GM19240 (cell line): ENCODE data around the gene NEURL1B.

ENCODE experiments used
- DNase-seq: peaks from one replicate; pipeline ENCODE4 v3.0.0; 2011; ENCODE audit warnings: low spot score; ENCODE audit not compliant: insufficient read length

NEURL1B gene

DNA sequence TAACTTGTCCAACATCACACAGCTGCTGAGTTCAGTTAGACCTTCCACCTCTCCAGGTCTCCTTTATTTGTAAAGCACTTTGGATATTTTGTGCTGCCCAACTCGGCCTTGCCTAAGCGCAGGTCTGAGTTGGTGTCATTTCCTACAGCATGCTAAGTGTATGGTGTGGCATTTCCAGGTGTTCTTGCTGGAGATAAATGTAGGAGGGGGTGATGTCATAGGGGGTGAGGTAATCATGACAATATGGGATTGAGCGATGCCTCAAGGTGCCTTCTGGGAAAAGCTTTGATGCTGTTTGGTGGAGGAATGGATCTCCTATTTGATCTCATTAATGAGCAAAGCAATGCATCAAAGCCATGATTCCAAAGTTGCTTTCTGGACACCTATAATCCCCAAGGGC, 32.3 kb upstream of the NEURL1B start:
- no peak for DNase-seq

DNA sequence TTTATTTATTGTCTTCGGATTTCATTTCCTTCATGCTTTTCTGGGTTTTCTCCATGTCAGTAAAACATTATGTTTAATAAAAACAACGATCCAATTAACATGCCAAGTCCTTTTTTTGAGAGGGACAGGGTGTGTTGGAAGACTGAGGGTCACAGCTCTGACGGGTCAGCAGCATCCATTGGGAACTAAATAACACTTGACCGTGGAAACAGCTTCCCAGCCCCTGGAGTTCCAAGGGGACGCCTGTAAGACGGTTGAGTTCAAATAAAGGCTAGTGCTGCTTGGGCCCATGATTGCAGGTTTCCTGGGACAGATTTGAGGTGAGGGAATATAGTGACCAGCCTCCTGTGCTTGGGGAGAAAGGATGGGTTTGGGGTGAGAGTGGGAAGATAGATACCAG, 30.4 kb upstream of the NEURL1B start:
- DNase-seq, result no peak

DNA sequence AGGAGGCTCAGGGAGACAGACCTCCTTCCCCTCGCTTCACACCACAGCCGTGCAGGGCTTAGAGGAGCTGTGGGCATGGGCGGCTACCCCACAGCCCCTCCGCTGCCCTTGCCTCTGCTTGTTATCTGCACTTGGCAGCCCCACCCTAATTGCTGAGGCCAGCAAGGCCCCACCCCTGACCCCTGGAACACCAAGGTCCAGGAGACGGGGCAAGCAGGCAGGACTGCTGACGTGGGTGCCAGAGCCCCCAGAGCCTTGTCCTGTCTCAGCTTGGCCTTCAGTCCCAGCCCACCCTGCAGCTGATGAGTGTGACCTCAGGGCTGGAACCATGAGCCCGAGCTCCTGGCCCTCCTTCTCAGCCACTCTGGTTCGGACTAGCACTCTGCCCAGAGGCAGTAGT, 29.1 kb upstream of the NEURL1B start:
- no peak for DNase-seq

DNA sequence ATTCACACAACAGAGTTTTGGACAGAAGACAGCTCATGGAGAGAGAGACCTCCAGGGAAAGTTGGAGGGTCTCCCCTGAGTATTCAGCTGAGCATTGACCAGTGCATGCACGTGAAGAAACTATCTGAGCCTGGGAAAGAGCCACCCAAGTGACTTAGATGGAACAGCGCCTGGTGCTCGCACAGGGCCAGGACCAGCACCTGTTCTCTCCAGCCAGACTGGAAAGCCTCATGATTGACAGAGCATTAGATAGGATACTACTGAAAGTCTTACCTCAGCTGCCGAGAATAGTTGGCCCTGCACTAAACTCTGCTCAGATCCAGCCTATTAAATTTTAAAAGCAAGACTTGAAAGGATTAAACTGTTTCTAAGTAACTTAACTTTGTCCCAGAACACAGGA, 28.3 kb upstream of the NEURL1B start:
- no peak for DNase-seq

DNA sequence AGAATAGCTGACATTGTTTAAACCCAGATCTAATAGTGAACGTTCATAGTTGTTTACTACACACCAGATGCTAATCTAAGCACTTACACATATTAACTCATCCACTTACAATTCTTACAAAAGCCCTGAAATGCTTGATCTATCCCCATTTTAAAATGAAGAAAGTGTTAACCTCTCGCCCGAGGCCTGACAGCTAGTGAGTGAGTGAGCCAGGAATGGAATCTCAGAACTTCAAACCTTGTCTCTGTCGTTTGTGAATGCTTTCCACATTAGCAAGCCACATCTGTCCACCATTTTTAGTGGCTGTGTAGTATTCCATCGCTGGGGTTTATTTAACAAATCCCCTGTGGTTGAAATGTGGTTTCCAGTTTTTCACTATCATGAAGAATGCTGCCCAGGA, 24.9 kb upstream of the NEURL1B start:
- DNase-seq, result no peak

DNA sequence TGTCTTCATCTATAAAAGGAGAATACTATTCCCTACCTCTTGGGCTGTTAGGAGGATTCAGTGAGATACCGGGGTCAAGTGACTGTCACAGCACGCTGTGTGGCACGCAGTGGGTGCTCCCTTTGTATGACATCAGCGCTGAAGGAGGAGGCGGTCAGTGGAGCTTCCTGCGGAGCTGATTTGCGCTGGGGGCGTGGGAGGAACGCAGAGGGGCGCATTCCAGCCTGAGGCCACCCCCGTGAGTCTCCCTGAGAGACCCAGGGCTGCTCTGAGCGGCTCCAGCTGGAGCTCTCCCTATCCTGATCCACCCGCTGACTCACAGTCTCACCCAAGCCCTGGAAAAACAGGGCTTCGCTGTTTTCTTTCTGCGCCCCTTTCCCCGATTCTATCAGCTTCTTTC, 24.3 kb upstream of the NEURL1B start:
- no peak for DNase-seq

DNA sequence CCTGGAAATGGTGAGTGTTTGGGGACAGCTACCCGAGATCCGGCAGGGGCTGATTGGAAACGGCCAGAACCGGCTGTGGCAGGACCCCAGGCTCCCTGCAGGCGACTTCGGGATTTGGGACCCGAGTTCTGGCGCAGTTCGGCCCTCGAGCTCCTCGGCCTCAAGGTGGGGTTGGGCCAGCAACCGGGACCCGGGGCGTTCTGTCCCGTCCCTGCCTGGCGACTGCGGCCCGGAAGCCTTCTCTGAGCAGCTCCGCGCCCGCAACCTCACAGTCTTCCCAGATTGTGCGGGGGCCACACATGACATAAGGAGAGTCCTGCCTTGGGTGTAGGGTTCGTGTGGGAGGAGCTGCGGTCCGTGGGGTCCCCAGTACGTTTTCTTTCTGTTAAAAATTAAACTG, 23.2 kb upstream of the NEURL1B start:
- DNase-seq, result no peak

DNA sequence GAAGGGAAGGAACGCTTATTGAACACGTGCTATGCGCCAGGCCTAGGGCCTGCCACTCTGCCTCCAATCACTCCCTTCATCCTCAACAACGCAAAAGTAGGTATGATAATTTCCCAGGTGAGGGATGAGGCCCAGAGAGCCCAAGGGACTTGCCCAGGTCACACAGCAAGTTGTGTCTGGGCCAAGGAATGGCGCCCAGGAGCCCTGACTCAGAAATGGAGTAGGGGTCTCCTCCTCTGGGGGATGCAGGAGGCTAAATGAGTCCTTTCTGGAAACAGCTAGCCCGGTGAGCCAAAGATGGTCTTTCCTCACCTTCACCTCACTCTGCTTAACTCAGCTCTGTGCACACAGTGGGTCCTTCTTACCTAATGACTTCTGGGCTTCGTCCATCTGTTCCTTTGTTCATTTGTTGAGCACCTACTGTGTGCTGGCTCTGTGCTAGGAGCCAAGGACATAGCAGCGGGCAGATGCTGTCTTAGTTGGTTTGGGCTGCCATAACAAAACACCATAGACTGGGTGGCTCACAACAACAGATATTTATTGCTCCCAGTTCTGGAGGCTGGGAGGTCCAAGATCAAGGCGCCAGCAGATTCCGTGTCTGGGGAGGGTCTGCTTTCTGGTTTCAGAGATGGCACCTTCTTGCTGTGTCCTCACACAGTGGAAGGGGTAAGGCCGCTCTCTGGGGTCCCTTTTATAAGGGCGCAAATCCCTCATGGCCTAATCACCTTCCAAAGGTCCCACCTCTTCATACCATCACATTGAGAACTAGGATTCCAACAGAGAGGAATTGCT, 22.3 kb upstream of the NEURL1B start:
- no peak for DNase-seq

DNA sequence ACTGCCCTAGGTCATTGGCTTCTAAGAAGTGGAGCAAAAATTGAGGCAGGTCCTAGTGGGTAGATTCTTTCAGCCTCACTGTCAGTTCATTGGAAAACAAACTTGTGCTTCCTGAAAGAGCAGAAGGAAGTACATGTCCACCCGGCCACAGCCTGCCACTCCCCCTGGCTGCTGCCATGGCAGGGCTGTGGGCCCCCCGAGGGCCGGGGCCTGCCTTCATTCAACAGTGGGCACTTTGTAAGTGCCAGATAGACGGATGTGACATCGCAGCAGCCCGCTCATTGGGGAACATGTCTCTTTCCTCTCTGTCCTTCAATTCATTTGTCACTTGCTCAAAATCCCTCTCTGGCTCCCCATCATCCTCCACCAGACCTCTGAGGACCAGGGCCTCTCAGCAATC, 20.6 kb upstream of the NEURL1B start:
- DNase-seq, result no peak

DNA sequence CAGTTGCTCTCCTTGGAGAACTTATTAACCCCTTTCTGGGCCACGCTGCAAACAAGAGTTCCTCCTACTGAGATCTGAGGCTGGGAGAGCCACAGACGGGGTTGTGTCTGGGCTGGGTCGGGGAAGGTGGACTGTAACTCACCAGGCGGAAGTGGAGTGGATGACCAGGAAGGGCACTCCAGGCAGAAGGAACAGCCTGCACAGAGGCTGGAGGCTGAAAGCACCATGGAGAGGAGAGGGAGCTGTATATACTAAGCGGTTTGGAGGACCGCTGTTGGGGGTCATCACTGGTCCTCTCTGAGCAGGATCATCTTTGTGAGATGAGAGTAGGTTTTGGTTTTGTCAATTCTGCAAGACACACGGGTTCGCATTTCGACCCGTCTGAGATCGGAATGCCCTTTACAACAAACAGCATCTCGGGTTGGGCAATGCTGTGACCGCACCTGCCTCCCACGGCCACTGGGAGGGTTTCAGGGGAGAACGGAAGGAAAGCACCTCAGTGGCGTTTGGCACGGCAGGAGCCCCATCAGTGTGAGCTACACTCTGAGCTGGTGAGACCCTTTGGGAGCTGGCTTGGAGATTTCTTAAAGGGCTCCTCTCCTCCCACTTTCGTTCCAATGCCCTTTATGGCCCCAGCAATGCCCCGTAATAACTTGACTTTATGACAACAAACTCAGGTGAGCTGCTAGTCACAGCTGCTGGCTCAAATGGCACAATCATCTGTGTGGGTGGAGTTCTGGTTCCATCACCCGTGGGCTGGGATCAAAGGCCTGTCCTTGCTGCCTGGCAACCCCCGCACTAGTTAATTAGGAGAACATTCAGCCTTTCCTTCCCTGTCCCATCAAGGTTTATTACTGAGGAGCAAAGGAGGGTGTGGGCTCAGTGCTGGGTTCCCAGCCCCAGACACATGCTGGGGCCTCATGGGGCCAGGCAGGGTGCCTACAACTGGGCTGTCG, 18.7 kb upstream of the NEURL1B start:
- DNase-seq, result no peak

DNA sequence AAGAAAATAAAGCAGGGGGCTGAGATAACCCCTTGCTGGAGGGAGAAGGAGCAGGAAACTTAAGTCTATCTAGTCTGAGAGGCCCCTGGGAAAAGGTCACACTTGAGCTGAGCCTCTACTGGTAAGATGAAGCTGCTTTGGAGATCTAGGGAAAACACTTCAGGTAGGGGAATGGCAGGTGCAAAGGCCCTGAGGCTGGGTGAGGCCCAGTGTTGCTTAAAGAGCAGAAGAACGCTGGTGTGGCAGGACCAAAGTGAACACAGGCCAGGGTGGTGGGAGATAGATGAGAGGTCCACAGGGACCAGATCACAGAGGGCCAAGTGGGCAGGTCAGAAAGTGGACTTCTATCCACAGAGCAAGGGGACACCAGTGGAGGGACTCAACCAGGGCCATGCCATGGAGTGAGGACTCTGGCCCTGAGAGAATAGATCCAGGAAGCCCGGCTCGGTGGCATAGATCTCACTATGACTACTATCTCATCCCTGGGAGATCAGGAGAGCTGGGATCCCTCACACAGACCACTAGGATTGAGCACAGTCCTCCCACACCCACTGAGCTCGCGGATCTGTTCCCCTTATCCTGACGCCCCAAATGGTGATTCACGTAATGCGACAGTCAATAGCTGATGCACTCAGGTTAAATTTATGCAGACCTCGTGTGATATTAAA, 17.6 kb upstream of the NEURL1B start:
- DNase-seq, result no peak

DNA sequence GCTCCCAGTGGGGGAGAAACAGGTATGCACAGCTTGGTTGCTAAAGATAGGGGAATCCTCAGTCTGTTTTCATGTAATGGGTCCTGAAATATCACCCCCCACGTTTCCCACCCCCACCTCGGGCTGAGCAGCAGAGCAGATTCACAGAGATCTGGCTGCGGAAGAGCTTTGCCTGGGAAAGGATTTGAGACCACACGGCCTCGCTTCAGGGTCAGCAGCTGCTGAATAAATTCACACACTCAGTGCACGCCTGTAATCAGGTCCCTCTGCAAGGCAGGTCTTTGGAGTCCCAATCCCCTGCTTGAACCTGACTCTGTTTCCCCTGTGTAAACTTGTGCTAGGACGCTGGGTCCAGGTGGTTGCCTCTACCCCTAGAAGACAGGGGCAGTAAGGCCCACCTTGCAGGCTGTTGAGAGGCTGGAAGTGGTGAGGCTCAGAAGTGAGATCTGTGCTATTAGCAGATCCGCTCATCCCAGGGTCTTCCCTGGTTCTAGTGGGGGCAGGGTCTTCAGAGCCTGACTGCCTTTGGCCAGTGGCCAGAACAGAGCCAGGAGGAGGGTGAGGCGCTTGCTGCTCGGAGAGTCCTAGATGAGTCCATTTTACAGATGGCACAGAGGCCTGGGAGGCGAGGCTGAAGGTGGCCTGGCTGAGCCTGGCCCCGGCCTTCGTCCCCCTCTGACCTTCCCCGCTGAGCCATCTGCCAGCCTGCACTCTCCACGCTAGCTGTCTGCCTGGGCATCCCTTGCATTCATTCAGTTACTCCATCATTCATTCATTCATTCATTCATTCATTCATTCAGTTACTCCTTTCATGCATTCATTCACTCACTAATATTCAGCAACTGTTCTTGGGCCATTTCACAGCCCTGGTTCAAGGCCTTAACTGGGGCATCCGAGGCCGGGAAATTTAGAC, 16.7 kb upstream of the NEURL1B start:
- no peak for DNase-seq

DNA sequence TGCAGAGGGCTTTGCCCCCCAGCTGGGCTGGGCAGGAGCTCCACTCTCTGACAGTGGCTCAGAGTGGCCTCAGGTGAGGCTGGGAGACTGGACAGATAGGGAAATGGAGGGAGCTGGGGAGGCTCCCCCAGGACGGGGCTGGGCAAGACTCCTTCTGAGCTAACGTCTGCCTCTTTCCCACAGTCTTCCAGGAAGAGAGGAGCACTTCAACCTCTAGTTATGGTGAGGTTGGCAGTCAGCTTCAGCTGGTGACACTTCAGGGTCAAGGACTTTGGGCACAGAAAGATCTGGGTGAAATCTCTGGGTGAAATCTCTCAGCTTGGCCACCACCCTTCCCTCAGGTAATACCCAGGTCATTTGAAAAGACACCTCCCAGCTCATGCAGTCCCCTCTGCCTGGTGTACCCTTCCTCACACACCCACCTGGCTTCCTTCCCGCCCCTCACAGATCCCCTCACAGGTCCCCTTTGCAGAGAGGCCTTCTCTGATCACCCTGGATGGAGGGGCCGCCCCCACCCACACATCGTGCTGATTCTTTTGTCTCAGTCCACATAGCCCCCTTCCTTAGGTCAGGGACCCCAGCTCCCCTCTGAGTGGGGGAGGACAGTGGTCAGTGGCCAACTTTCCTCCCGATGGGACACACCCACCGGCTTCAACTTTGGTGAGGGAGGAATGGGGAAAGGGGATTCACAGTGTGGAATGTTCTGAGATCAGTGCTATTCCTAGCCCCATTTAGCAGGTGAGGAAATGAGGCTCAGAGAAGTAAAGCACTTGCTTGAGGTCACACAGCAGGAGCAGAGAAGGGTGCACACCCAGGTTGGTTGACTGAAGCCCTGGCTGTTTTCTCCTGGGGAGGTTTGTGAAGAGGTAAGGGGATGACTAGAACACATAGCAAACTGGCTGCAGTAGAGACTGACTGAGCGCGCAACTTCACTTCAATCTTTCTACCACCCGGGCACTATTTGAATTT, 15.8 kb upstream of the NEURL1B start:
- no peak for DNase-seq

DNA sequence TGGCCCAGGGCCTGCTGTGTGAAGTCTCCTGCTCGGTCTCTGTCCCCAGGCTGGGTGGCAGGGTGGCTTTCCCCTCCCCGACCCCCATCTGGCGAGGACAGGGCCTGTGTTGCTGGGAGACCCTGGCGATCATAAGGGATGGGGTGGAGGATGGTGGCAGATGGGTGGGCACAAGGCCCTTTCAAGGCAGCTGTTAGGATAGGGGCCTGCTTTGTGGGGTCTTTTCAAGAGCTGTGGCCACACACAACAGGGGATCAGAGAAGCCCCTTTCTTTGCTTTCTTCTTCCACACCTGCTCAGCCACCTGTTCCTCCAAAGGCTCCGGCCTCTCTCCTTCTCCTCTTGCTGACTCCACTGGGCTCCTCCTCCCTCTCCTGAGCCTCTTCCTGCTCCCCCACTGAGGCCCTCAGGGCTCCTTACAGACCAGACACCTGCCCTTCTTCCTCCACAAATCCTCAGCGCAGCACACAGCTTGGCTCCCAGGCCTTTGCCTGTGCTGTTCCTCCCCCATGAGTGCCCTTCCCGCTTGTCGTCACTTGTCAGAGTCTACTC, 15.0 kb upstream of the NEURL1B start:
- DNase-seq, result no peak

DNA sequence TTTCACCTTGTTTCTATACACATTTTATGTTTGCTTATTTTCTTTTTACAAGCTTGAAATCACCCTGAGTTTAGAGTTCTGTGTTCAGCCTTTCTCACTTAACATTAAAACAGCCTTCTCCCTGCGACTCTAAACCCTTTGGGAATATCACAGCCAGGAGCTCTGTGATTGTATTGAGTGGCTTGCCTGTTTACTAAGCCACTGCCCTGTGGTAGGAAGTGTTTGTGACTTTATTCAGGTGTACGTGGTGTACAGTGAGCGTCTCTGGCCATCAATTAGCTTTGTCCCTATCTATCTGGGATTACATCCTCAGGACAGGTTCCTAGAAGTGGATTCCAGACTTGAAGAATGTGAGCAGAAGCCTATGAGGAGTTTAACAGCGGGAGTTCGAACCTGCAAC, 11.0 kb upstream of the NEURL1B start:
- DNase-seq, result no peak

DNA sequence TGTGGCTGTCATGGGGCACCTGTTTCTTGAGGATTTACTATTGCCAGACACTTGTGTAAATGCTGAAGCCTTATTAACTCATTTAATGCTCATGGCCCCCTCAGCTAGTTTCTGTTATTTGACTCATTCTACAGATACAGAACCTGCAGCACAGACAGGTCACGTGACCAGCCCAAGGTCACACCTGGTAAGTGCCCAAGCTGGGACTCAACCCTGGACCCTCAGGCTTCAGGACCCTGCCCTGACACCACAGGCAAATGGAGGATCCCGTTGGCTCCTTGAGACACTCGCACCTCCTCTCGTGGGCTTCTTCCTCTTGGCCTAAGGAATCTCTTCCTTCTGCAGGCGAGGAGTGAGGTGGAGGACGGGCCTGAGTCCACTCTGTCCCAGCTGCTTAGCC, 10.6 kb upstream of the NEURL1B start:
- DNase-seq, result no peak

DNA sequence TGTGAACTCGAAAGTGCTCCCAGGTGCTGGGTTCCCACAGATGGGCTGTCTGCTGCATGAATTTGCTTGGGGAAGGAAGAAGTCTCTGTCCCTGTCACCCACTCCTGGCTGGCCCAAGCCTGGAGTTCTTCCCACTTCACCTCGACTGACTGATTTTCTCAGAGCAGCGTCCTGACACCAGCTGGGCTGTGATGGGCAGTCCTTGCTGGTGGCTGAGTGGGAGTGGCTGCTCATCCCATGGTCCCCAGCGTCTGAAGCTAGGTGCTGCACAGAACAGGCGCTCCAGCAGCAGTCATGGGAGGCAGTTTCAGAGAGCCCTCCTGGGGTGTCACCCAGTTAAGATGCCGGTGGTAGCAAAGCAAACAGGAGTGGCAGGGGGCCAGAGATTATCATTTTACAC, 10.1 kb upstream of the NEURL1B start:
- no peak for DNase-seq

DNA sequence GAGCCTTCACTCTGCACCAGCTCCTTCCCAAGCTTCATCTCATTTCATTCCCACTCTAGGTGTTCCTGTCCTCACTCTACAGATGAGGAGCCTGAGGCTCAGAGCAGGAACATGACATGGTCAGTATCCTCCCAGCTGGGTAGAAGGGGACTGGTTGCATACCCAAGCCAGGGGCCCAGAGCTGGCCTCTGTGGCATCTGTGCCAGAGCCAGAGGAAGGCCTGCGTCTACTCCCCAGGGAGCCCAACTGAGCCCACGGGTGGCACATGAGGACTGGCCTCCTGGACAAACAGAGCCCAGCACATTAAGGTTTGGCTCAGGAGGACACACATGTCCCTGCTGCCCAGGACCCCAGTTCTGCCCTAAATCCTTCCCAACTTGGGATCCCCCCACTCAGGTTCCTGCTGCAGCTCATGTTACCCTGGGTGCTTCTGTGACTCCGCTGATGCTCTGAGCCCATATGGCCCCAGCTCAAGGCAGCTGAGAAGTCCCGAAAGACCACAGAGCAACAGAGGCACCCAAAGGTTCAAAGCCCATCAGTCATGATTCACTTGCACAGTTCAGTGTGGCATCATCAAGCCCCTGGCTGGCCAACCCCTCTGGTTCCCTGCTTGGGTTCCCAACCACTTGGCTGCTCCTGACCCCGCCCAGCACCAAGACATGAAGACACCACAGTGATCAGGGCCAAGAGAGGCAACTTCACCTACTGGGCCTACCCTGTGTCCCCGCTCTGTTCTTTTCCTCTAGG, 8.5 kb upstream of the NEURL1B start:
- no peak for DNase-seq
